Prostate gland (tissue), 2 donors: ENCODE data around the gene OTOP2.
A peak's percentile ranks its signal among the peaks of the same experiment; 100 is the strongest.

Experiments used
- CTCF ChIP-seq, 4 experiments: fragments of 200-600 bp in 2 of 4; fragments of 450-650 bp in 2 of 4; sonication (generic) in 2 of 4; IDR thresholded peaks; 1 replicate in 3 of 4; 2 replicates in 1 of 4; pipeline ENCODE4 v1.5.1; 2016 to 2019; ENCODE audit warnings: antibody characterized with exemption in 4 of 4, mild to moderate bottlenecking in 2 of 4, moderate library complexity in 2 of 4
- POLR2A ChIP-seq: fragments of 450-650 bp; IDR thresholded peaks from one replicate; pipeline ENCODE4 v1.6.1; 2016; ENCODE audit warnings: antibody characterized with exemption, mild to moderate bottlenecking
- POLR2AphosphoS5 ChIP-seq: sonication (generic); formaldehyde crosslinking; IDR thresholded peaks from one replicate; pipeline ENCODE4 v1.6.1; 2017; ENCODE audit warnings: antibody characterized with exemption

- TF ChIP-seq CTCF (IDR thresholded peaks at IDR 0.05) (peak in 1 of 4 experiments; percentile 3), POLR2A (peak; percentile 57), POLR2AphosphoS5 (peak; percentile 32)
Observed at GRCh38 chr17:74972107-74972972, 48.3 kb downstream of the OTOP2 start, which contains the start of gene HID1.
